K562 (cell line): Measurements from ENCODE around the gene KRT33B. TPM values are rescaled to one million over a fixed set of nuclear protein-coding genes. Genes with fewer than 3 reads are reported as not detected.

Experiments
- ATAC-seq: fragments of 200-7000 bp; cut with Tn5 transposase; 3 replicates; pipeline ENCODE4 v1.9.1; 2020; ENCODE audit warnings: moderate library complexity
- BruUV-seq: library from RNA; stranded (reverse); fragments of 400-500 nt; replicated peaks from 2 replicates; lab custom pipeline; 2021; lab: Mats Ljungman, UMichigan
- CTCF ChIA-PET: fragments of 300-600 bp; formaldehyde crosslinking; extraction: SDS; loops from one replicate; lab custom pipeline; 2021; ENCODE audit warnings: low intra/inter-chr PET ratio; lab: Yijun Ruan, JAX
- POLR2A ChIA-PET: fragments of 300-600, 350-650 bp; sonication (Branson Sonifier 250); formaldehyde crosslinking; extraction: SDS; loops from one replicate; lab custom pipeline; 2021; ENCODE audit warnings: antibody characterized with exemption, inconsistent platforms; lab: Yijun Ruan, JAX
- DNase-seq, 4 experiments: peaks; one replicate each; pipeline versions ENCODE4 v3.0.0 to v3.0.0-alpha.2; 2011 to 2018; ENCODE audit warnings: low spot score in 3 of 4, mixed read lengths in 3 of 4; ENCODE audit errors: extremely low read depth in 1 of 4
- FAIRE-seq: peaks from 2 replicates; lab custom pipeline; 2011; peaks lifted over from hg19 to GRCh38; lab: Jason Lieb, UNC
- H2AFZ ChIP-seq: 2 replicates; pipeline ENCODE4 v1.6.0; 2011; ENCODE audit warnings: low read depth, low read length, control low read depth, inconsistent platforms
- H3K27ac ChIP-seq: fragments of 200-600 bp; 3 replicates; pipeline ENCODE4 v1.8.0; 2011; ENCODE audit warnings: low read depth, mild to moderate bottlenecking, control low read depth, inconsistent platforms, low read length, moderate library complexity, mixed read lengths; ENCODE audit errors: extremely low read depth
- H3K27me3 ChIP-seq, 2 experiments: fragments of 300-600 bp in 1 of 2; 2 replicates in 1 of 2; 3 replicates in 1 of 2; pipeline versions ENCODE4 v1.6.0 to v1.8.0; 2011; ENCODE audit warnings: inconsistent platforms in 2 of 2, low read length in 2 of 2, mild to moderate bottlenecking in 1 of 2, mixed read lengths in 1 of 2, moderate library complexity in 1 of 2; ENCODE audit not compliant: control insufficient read depth in 2 of 2, insufficient read depth in 2 of 2
- H3K36me3 ChIP-seq: fragments of 300-600 bp; 3 replicates; pipeline ENCODE4 v1.8.0; 2011; ENCODE audit warnings: mild to moderate bottlenecking, low read length, inconsistent platforms; ENCODE audit not compliant: control insufficient read depth, insufficient read depth
- H3K4me1 ChIP-seq, 2 experiments: fragments of 200-600 bp in 1 of 2; replicated peaks in 1 of 2; 2 replicates in 1 of 2; 3 replicates in 1 of 2; pipeline versions ENCODE4 v1.5.1 to v1.8.0; 2011; ENCODE audit warnings: inconsistent platforms in 2 of 2, low read length in 2 of 2, mild to moderate bottlenecking in 1 of 2, mixed read lengths in 1 of 2, moderate library complexity in 1 of 2; ENCODE audit not compliant: control insufficient read depth in 2 of 2, insufficient read depth in 2 of 2
- H3K4me2 ChIP-seq: 2 replicates; pipeline ENCODE4 v1.6.1; 2011; ENCODE audit warnings: low read length, control low read depth, inconsistent platforms, mixed read lengths; ENCODE audit not compliant: insufficient read depth
- H3K4me3 ChIP-seq: fragments of 200-600 bp; sonication (generic), shearing (Covaris generic); 2 replicates; pipeline ENCODE4 v1.5.1; 2016; ENCODE audit warnings: control low read depth, inconsistent platforms
- H3K79me2 ChIP-seq: fragments of 200-600 bp; 3 replicates; pipeline ENCODE4 v1.8.0; 2011; ENCODE audit warnings: low read length, inconsistent platforms; ENCODE audit not compliant: control insufficient read depth, insufficient read depth
- H3K9ac ChIP-seq, 2 experiments: 2 replicates each; pipeline versions ENCODE4 v1.6.0 to v1.6.1; 2011; ENCODE audit warnings: low read depth in 2 of 2, low read length in 2 of 2, control low read depth in 1 of 2, inconsistent platforms in 1 of 2, mild to moderate bottlenecking in 1 of 2, mixed read lengths in 1 of 2; ENCODE audit not compliant: insufficient read depth in 1 of 2
- H3K9me1 ChIP-seq: one replicate; pipeline ENCODE4 v1.6.0; 2011; ENCODE audit warnings: inconsistent platforms, mild to moderate bottlenecking, low read length, moderate library complexity; ENCODE audit not compliant: control insufficient read depth, insufficient read depth
- H3K9me3 ChIP-seq: replicated peaks from 2 replicates; pipeline ENCODE4 v1.5.1; 2011; ENCODE audit warnings: low read depth, low read length, inconsistent platforms; ENCODE audit not compliant: control insufficient read depth, insufficient read depth
- H4K20me1 ChIP-seq: replicated peaks from 2 replicates; pipeline ENCODE4 v1.6.1; 2011; ENCODE audit warnings: low read length, inconsistent platforms, mixed read lengths; ENCODE audit not compliant: control insufficient read depth, insufficient read depth
- ARID2 ChIP-seq: fragments of 450-650 bp; IDR thresholded peaks from 2 replicates; pipeline ENCODE4 v1.6.1; 2017; ENCODE audit warnings: antibody characterized with exemption, mild to moderate bottlenecking
- HMGXB4 ChIP-seq: sonication (generic); formaldehyde crosslinking; IDR thresholded peaks from 2 replicates; pipeline ENCODE4 v1.8.1; 2023; ENCODE audit warnings: mild to moderate bottlenecking, missing genetic modification reagents
- MEIS2 ChIP-seq: fragments of 450-650 bp; IDR thresholded peaks from 2 replicates; pipeline ENCODE4 v1.6.1; 2014; ENCODE audit warnings: mild to moderate bottlenecking; ENCODE audit not compliant: partially characterized antibody
- MYBL2 ChIP-seq, 2 experiments: fragments of 450-650 bp in 1 of 2; sonication (generic) in 1 of 2; formaldehyde crosslinking in 1 of 2; IDR thresholded peaks; 2 replicates each; pipeline versions ENCODE4 v1.6.1 to v1.8.1; 2017 to 2022; ENCODE audit warnings: borderline replicate concordance in 1 of 2, inconsistent platforms in 1 of 2, low read depth in 1 of 2, mild to moderate bottlenecking in 1 of 2, missing genetic modification reagents in 1 of 2, moderate library complexity in 1 of 2
- NFIX ChIP-seq: fragments of 250-450 bp; sonication (Bioruptor Pico); IDR thresholded peaks from 2 replicates; pipeline ENCODE4 v1.4.0; 2020; ENCODE audit warnings: low read depth, mild to moderate bottlenecking, moderate library complexity
- NR2C1 ChIP-seq, 2 experiments: fragments of 450-650 bp; IDR thresholded peaks; 2 replicates each; pipeline ENCODE4 v1.6.1; 2017; ENCODE audit warnings: mild to moderate bottlenecking in 2 of 2, antibody characterized with exemption in 1 of 2, inconsistent platforms in 1 of 2, missing compliant biosample characterization in 1 of 2, missing genetic modification characterization in 1 of 2
- POLR2AphosphoS5 ChIP-seq: IDR thresholded peaks from 2 replicates; pipeline ENCODE4 v1.6.1; 2011; ENCODE audit warnings: mild to moderate bottlenecking, low read depth, low read length, moderate library complexity; ENCODE audit not compliant: control insufficient read depth, insufficient read depth
- SRSF3 ChIP-seq: fragments of 200-400 bp; formaldehyde crosslinking; IDR thresholded peaks from 2 replicates; pipeline ENCODE4 v1.6.1; 2016; ENCODE audit warnings: mild to moderate bottlenecking, low read length, moderate library complexity; ENCODE audit not compliant: insufficient read depth
- ZNF146 ChIP-seq: IDR thresholded peaks from one replicate; pipeline ENCODE4 v1.6.1; 2018; ENCODE audit warnings: missing compliant biosample characterization; ENCODE audit not compliant: unreplicated experiment
- WGBS: fragments of 100-300 bp; shearing (Covaris generic); methylation state at CpG from one replicate; pipeline ENCODE4 v1.1.6; 2016; ENCODE audit warnings: low coverage, mixed read lengths; ENCODE audit not compliant: insufficient coverage; ENCODE audit errors: missing lambda C conversion rate; 5-methylcytosine and 5-hydroxymethylcytosine counted together
- in situ Hi-C: fragments of 300-500 bp; cut with MboI; formaldehyde crosslinking; loops from 4 replicates; pipeline ENCODE4 v1.15.0; 2018; ENCODE audit warnings: inconsistent platforms, mixed read lengths
- intact Hi-C: fragments of 100-400 bp; cut with micrococcal nuclease; formaldehyde crosslinking; loops from 2 replicates; pipeline ENCODE4 v1.14.2; 2022
- polyA plus RNA-seq, 8 experiments: library from polyadenylated mRNA; depleted of rRNA in 4 of 8; stranded (reverse) in 5 of 8; unstranded in 3 of 8; fragments of >200 nt; fragmentation: Nextera tagmentation in 2 of 8; fragmentation: Illumina TruSeq in 1 of 8; extraction: Ambion mirVana in 2 of 8; extraction: Trizol in 1 of 8; gene quantifications; 2 replicates each; pipeline versions ENCODE4 v1.2.1 to v1.2.3, GENCODE V29; 2011 to 2014; ENCODE audit warnings: inconsistent platforms in 1 of 8, missing spikeins in 1 of 8
- total RNA-seq, 7 experiments: library from RNA; depleted of rRNA in 6 of 7; stranded (reverse); fragments of >200 nt in 6 of 7; fragmentation: Illumina TruSeq in 2 of 7; extraction: Trizol in 2 of 7; gene quantifications; 2 replicates each; pipeline versions ENCODE4 v1.2.1 to v1.2.3, GENCODE V29; 2011 to 2021; ENCODE audit warnings: low replicate concordance in 1 of 7
- TF ChIP-seq, protein P1 (sequence below): sonication (generic); formaldehyde crosslinking; IDR thresholded peaks from 2 replicates; pipeline ENCODE4 v1.8.1; 2023; ENCODE audit warnings: mild to moderate bottlenecking, missing genetic modification reagents, moderate library complexity
- TF ChIP-seq, protein P2 (sequence below): fragments of 450-650 bp; formaldehyde crosslinking; IDR thresholded peaks from 2 replicates; pipeline ENCODE4 v1.4.0; 2020; ENCODE audit warnings: mild to moderate bottlenecking, moderate library complexity
- TF ChIP-seq, protein P3 (sequence below): fragments of 250-450 bp; sonication (Bioruptor Pico); IDR thresholded peaks from 2 replicates; pipeline ENCODE4 v1.4.0; 2020; ENCODE audit warnings: mild to moderate bottlenecking, moderate library complexity, borderline replicate concordance

Gene KRT33B
- total and polyA plus RNA-seq, 9 of the 15 experiments (the other 6 are each of a cell fraction or from before 2014, with no cell fraction given): not detected

GRCh38 chr17:41367426-41368075 lies 2.1 kb downstream of the KRT33B start:
- Histone ChIP-seq H2AFZ (no peak overlapping the region), H3K4me1 (no peaks in the 10 kb centered on the region), H3K27ac (no peak overlapping the region), H3K4me3 (no peak overlapping the region), H3K9me3 (no peaks in the 10 kb centered on the region), H3K36me3 (no peaks in the 10 kb centered on the region), H3K9me1 (no peaks in the 10 kb centered on the region), H3K27me3 (peaks cover 5 to 6% of the 10 kb centered on the region in 2 experiments; a peak in 2 of 5 replicates), H4K20me1 (no peaks in the 10 kb centered on the region), H3K9ac (no peak overlapping the region), H3K4me2 (no peak overlapping the region), H3K79me2 (no peaks in the 10 kb centered on the region)
- DNase-seq (no peak), FAIRE-seq (no peak), ATAC-seq (no peak)
- intact Hi-C loops (no loop called here), in situ Hi-C loops (no loop called here)
- POLR2A ChIA-PET: interaction anchor here (1.8 kb wide), 1 partner anchor 10 kb away, joined by 3 read pairs; no protein-coding TSS in a partner anchor
- CTCF ChIA-PET: no interaction called here
- BruUV-seq: no TSS peak
- WGBS: 2% methylated on average over 9 of the region's 10 CpGs
- no peak for TF ChIP-seq HMGXB4 (CRISPR knock-in tag)
- TF ChIP-seq ARID2: no peak
- TF ChIP-seq, protein P1, sequence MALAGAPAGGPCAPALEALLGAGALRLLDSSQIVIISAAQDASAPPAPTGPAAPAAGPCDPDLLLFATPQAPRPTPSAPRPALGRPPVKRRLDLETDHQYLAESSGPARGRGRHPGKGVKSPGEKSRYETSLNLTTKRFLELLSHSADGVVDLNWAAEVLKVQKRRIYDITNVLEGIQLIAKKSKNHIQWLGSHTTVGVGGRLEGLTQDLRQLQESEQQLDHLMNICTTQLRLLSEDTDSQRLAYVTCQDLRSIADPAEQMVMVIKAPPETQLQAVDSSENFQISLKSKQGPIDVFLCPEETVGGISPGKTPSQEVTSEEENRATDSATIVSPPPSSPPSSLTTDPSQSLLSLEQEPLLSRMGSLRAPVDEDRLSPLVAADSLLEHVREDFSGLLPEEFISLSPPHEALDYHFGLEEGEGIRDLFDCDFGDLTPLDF (CRISPR knock-in tag): no peak
- TF ChIP-seq MYBL2 (IDR thresholded peaks at IDR 0.05; ENCODE audit: low read depth): no peak
- TF ChIP-seq MYBL2 (CRISPR knock-in tag; IDR thresholded peaks at IDR 0.05; ENCODE audit: borderline replicate concordance): no peak
- no peak for TF ChIP-seq SRSF3
- no peak for TF ChIP-seq POLR2AphosphoS5
- TF ChIP-seq NFIX (CRISPR knock-in tag): no peak
- TF ChIP-seq NR2C1 (IDR thresholded peaks at IDR 0.05): no peak
- TF ChIP-seq NR2C1 (tag; IDR thresholded peaks at IDR 0.05): no peak
- TF ChIP-seq, protein P2, sequence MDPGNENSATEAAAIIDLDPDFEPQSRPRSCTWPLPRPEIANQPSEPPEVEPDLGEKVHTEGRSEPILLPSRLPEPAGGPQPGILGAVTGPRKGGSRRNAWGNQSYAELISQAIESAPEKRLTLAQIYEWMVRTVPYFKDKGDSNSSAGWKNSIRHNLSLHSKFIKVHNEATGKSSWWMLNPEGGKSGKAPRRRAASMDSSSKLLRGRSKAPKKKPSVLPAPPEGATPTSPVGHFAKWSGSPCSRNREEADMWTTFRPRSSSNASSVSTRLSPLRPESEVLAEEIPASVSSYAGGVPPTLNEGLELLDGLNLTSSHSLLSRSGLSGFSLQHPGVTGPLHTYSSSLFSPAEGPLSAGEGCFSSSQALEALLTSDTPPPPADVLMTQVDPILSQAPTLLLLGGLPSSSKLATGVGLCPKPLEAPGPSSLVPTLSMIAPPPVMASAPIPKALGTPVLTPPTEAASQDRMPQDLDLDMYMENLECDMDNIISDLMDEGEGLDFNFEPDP (CRISPR knock-in tag): no peak
- TF ChIP-seq ZNF146 (CRISPR knock-in tag): no peak
- TF ChIP-seq, protein P3, sequence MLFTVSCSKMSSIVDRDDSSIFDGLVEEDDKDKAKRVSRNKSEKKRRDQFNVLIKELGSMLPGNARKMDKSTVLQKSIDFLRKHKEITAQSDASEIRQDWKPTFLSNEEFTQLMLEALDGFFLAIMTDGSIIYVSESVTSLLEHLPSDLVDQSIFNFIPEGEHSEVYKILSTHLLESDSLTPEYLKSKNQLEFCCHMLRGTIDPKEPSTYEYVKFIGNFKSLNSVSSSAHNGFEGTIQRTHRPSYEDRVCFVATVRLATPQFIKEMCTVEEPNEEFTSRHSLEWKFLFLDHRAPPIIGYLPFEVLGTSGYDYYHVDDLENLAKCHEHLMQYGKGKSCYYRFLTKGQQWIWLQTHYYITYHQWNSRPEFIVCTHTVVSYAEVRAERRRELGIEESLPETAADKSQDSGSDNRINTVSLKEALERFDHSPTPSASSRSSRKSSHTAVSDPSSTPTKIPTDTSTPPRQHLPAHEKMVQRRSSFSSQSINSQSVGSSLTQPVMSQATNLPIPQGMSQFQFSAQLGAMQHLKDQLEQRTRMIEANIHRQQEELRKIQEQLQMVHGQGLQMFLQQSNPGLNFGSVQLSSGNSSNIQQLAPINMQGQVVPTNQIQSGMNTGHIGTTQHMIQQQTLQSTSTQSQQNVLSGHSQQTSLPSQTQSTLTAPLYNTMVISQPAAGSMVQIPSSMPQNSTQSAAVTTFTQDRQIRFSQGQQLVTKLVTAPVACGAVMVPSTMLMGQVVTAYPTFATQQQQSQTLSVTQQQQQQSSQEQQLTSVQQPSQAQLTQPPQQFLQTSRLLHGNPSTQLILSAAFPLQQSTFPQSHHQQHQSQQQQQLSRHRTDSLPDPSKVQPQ (CRISPR knock-in tag): no peak
- no peak for TF ChIP-seq MEIS2
